C4-2B (cell line): ENCODE measurements around the gene OSGEP.

Experiments used
- H3K27ac ChIP-seq: fragments of 450-650 bp; 2 replicates; pipeline ENCODE4 v1.5.1; 2017
- ZFX ChIP-seq: fragments of 450-650 bp; IDR thresholded peaks from 2 replicates; pipeline ENCODE4 v1.6.1; 2017
- TF ChIP-seq, protein P1 (sequence below): fragments of 450-650 bp; conservative IDR thresholded peaks from 2 replicates; pipeline ENCODE4 v1.5.1; 2017; ENCODE audit warnings: mild to moderate bottlenecking

The OSGEP gene

DNA sequence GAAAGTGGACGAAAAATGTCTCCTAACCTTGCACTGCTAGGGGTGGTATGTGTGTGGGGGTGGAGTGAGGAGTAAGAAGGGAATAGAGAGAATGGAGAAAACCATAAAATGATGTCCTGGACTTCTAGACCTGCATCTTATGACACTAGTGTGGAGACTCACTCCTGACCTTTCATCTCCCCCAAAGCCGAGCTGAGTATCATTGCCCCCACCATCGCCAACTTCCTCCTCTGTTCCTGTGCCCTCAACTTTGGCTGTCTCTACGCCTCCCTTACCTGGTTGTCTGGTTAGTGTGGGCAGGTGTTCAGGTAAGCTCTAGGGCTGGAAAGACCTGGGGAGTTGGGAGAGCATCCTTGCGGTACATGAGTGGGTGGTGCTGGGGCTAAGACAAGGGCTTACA is 14.1 kb downstream of the OSGEP start:
- H3K27ac ChIP-seq = no peak overlapping the region
- TF ChIP-seq, protein P1, sequence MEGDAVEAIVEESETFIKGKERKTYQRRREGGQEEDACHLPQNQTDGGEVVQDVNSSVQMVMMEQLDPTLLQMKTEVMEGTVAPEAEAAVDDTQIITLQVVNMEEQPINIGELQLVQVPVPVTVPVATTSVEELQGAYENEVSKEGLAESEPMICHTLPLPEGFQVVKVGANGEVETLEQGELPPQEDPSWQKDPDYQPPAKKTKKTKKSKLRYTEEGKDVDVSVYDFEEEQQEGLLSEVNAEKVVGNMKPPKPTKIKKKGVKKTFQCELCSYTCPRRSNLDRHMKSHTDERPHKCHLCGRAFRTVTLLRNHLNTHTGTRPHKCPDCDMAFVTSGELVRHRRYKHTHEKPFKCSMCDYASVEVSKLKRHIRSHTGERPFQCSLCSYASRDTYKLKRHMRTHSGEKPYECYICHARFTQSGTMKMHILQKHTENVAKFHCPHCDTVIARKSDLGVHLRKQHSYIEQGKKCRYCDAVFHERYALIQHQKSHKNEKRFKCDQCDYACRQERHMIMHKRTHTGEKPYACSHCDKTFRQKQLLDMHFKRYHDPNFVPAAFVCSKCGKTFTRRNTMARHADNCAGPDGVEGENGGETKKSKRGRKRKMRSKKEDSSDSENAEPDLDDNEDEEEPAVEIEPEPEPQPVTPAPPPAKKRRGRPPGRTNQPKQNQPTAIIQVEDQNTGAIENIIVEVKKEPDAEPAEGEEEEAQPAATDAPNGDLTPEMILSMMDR = no peak
- TF ChIP-seq ZFX = no peak

DNA sequence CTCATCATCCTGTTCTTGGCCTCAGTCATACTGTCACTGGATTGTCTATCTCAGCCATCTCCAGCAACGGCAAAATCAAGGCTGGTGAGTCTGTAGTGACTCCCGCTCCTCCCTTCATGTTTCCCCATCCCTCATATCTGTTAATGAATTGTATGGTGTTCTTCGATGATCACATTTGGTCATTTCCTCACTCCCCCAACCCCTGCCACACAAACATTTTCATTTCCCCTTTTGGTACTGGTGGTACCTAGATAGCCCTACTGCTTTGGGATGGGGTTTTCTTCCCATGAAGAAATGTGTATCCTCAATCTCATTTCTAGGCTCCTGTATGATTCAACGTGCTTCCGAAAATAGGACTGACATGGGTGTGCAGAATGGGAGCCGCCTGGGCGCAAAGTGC is 15.9 kb downstream of the OSGEP start:
- TF ChIP-seq, protein P1 = no peak
- no peak for TF ChIP-seq ZFX
- H3K27ac ChIP-seq = no peak overlapping the region

DNA sequence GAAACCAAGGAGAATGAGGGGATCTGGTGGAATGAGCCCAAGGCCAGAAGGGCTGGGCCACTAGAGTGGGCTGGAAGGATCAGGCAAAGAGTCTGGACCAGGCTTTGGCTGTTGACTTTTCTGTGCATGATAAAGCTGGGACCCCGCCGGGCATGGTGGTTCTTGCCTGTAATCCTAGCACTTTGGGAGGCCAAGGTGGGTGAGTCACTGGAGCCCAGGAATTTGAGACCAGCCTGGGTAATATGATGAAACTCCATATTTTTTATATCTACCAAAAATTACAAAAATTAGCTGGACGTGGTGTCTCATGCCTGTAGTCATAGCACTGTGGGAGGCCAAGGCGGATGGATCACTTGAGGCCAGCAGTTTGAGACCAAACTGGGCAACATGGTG is 18.3 kb downstream of the OSGEP start:
- H3K27ac ChIP-seq = no peak overlapping the region
- TF ChIP-seq ZFX = no peak
- TF ChIP-seq, protein P1 = no peak

DNA sequence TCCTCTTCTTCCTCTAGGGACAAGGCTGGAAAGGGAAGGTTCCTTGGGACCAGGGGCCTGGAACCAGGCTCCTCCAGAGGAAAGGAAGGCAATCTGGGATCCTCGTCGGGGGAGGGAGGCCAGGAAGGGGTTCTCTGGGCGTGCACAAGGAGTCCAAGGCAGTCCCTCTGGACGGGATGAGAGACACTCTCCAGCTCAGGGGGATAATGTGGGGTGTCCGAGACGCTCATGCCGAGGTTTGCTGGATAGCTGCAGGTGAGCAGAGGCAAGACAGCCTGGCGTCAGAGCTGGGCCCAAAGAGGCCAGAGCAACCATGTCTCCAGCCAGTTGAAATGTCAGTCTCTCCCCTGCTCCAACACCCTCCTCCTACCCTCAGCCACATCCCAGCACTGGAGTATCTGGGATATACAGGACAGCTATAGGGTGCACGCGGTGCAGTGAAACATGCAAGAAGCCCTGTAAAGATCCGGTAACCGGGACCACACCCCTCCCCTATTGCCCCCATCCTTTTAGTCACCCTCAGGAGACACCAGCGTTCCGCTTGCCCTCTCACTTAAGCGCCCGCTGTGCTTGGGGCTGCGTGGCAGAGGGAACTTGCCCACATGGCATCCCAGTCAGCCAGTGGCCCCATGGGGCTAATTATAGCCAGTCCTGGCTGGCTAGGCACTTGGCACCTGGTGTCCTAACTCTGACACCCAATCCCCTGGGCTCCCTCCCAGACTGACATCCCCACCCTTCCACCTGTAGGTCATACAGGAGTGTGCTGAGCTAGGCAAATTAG is 18.8 kb downstream of the OSGEP start, which contains the start of gene KLHL33:
Gene KLHL33, minus strand, starts transcription at position 585 of the 781 bp plus-strand sequence. Its CDS starts 355 bp downstream, at position 230.
- TF ChIP-seq, protein P1 = no peak
- TF ChIP-seq ZFX = no peak
- H3K27ac ChIP-seq = no peak within 1 kb of the TSS

DNA sequence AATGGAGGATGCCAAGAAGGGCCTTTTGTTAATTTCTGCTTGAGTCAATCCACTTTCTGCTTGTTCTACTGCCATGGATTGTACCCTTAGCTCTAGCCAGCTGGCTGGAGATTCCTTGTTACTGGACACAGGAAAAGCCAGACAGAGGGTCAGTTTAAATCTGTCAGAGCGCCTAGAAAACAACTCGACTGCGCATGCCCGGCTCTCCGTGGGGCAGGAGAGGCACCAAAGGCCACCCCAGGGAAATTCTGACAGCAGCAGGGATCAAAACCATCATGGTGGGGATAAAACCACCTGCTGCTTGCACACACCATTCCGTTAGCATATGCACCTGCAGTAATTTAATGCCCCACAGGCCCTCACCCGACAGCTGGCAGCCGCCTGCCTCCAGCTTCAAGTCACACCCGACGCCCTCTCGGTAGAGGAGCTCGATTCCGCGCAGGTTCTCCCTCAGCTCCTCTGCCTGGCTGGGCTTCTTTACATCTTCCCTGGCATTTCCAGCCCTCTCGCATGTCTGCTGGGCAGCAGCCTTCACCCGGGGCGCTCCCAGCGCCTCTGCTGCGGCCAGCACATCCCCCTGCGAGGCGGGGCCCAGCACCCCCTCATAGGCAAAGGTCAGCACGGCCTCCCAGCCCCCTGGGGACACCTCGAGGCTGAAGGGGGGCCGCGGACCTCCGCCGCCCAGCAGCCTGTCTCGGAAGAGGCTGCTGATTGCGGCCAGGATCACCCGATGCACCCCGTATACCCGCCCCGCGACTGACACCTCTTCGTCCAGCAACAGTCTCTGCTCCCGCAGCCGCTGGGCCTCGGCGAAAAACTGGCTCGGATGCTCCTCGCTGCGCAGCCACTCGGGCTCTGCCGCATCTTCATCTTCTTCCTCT is 19.7 kb downstream of the OSGEP start:
- TF ChIP-seq ZFX = no peak
- TF ChIP-seq, protein P1 = no peak
- H3K27ac ChIP-seq = no peak overlapping the region

DNA sequence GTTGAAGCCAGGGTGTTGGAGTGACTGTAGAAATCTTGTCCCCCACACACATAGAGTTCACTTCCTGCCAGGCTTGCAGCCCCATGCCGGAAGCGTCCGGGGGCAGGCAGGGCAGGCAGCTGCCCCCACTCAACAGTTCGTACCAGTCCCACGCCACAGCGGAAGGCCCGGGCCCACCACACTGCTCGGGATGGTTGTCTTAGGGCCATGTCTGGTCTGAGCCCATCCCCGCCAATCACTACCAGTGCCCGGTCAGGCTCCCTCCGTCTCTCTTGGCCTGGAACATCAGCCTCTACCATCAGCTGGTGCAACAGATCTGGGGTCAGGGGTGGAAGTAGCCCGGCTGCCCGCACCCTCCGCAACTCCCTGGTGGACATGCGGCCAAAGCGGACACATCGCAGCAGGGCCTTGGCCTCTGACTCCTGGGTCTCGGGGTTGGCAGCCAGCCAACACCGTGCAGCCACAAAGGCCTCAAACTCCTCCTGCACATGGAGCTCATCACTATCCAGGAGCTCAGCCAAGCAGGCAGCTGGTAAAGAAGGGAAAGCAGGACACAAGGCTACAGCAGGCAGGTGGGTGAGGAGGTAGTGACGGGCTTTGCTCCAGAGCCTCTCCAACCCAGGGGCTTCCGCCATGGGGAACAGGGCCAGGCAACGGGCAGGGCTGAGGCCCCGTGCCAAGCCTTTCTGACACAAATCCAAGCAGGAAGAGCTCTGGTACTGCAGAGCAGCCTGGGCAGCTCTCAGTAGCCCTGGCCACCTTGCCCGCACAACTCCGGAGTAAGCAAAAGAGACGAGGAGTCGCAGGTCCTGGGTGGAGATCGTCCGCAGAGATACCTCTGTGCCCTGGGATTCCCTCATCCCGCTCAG is 24.6 kb downstream of the OSGEP start:
- TF ChIP-seq ZFX = no peak
- TF ChIP-seq, protein P1 = no peak
- H3K27ac ChIP-seq = peak overlapping the region; percentile 27
